ENCODE results near the gene ITM2C.

The ITM2C gene

DNA sequence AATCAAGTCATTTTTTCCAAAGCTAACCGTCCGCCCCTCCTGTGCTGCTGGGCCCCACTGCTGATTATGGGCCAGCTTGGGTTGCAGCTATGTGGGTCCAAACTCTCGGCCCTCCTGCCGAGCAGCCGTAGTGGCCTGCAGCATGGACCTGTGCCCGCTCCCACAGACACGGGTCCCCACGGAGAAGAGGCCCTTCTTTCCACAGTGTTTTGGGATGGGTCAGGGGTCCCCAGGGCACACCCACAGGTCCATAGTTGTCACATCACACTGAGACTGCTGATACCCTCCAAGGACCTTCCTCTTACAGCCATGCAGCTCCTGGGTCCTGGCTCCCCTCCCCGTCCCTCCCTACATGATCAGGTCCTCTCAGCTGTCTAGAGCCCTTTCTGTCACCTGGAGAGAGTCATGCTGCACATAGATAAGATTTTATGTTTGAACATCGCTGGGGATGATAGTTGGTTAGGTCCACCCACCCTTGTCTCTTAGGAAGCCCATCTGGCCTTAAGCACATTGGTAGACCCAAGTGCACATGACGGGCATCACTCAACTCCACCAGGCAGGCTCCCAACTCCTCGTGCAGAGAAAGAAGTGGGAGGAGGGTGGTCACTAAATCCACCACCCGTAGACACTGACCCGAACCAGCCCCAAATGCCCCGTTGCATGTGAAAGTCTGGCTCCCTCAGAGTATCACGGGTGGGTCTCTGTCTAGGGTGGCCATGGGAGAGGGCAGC is 42.8 kb downstream of the ITM2C start:
- DNase-seq (ENCODE audit: low read depth in 2 of 2) = no peak

DNA sequence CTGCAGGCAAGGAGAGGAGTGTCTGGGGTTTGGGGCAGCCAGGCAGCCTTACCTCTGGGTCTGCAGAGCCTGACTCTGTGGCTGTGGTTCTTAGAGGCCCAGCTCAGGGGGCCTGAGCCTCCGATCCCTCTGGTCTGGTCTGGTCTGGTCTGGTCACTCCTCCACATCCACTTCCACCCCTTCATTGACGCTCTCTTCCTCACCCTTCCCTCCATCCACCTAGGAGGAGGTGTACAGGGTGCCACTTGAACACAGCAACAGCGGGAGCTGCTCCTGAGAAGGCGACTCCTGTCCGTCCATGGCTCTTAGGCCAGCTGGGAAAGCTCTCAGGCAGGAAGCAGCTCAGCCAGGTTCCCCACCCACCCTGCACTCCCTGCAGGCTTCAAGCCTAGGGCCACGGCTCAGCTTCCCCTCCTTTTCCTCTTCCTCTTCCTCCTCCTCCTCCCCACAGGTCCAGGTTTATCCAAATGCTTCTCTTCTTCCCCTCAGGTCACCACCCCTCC is 43.4 kb downstream of the ITM2C start:
- DNase-seq (ENCODE audit: low read depth in 2 of 2) = no peak

- peak; percentile 52 to 58 for DNase-seq (ENCODE audit: low read depth in 2 of 2)
These were observed 44.0 kb downstream of the ITM2C start for GRCh38 chr2:230908595-230909191.

- DNase-seq (ENCODE audit: low read depth in 2 of 2) = no peak
These were observed 45.3 kb downstream of the ITM2C start for GRCh38 chr2:230909841-230910545.

GRCh38 chr2:230910546-230911177 is 45.9 kb downstream of the ITM2C start:
- no peak for DNase-seq (ENCODE audit: low read depth in 2 of 2)

GRCh38 chr2:230912046-230912445 is 47.3 kb downstream of the ITM2C start:
- no peak for DNase-seq (ENCODE audit: low read depth in 2 of 2)

- no peak for DNase-seq (ENCODE audit: low read depth in 2 of 2)
These were observed 48.0 kb downstream of the ITM2C start for GRCh38 chr2:230912724-230913123.

DNA sequence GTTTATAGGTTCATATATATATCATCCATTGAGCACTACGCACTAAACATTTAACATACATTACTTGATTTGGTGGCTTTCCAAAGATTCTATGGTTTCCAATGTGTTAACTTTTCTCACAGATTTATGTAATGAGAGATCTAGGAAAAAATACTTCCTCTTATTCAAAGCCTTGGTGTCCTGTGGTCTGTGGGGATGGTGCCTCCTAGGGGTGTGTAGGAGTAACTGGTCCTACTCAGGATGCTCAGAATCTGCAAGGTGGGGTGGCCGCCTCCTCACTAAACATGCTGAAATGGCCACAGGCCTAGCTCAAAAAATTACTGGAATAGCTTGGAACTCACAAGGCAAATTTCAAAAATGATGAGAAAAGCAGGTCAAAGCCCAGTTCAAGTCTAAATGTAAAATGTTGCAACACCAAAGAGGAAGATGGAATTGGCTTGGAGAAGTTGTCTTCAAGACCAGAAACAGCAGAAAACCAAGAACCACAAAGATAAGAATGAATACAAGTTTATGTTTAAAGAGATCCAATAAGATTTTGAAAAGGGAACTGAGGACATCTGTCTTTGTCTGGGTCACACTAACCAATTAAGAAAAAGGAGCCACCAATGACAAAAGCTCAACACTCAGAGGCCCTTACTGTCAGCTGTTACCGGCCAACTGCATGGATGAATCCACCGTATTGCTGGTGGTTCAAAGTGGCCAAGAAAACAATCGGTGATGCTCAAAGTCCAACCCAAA is 48.8 kb downstream of the ITM2C start:
- no peak for DNase-seq (ENCODE audit: low read depth in 2 of 2)

- no peak for DNase-seq (ENCODE audit: low read depth in 2 of 2)
These were observed 50.1 kb downstream of the ITM2C start for GRCh38 chr2:230914886-230915285.

DNA sequence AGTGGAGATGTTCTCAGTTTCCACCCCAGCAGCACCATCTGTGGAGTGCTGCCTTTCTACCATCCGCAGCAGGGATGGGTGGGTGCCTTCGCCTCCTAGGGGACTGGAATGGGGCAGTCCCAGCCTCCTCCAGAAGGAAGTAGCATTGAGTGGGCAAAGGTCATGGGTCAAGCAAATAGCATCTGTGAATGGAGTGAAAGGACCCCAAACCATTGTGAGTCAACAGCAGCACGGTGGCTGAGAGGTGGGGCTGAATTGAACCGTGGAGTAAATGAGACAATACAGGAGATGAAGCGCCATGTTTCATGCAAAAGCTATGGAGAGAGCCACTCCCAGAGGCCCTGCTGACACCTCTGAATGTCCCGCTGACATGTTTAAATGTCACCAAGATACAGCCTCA is 50.6 kb downstream of the ITM2C start:
- DNase-seq (ENCODE audit: low read depth in 2 of 2) = no peak

- DNase-seq (ENCODE audit: low read depth in 2 of 2) = no peak
These were observed 51.5 kb downstream of the ITM2C start for GRCh38 chr2:230916218-230916617.

- no peak for DNase-seq (ENCODE audit: low read depth in 2 of 2)
These were observed 54.5 kb downstream of the ITM2C start for GRCh38 chr2:230919240-230919639.

DNA sequence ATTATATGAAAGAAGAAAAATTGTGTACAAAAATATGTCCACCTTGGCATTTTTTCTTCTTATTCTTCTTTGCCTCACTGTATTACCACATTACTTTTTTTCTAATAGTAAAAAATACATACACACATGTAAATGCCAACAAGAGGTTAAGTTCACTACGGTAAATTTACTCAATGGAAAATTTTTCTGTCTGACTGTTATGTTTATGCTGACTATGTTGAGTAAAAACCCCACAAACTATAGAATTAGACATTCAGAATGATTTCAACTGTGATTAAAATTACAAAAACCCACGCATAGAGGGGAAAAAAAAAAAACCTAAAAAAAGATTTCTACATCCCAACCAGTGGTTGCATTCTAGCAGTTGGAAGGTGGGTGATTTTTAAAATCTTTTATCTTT is 54.9 kb downstream of the ITM2C start:
- no peak for DNase-seq (ENCODE audit: low read depth in 2 of 2)

GRCh38 chr2:230920167-230920566 is 55.4 kb downstream of the ITM2C start:
- no peak for DNase-seq (ENCODE audit: low read depth in 2 of 2)

DNA sequence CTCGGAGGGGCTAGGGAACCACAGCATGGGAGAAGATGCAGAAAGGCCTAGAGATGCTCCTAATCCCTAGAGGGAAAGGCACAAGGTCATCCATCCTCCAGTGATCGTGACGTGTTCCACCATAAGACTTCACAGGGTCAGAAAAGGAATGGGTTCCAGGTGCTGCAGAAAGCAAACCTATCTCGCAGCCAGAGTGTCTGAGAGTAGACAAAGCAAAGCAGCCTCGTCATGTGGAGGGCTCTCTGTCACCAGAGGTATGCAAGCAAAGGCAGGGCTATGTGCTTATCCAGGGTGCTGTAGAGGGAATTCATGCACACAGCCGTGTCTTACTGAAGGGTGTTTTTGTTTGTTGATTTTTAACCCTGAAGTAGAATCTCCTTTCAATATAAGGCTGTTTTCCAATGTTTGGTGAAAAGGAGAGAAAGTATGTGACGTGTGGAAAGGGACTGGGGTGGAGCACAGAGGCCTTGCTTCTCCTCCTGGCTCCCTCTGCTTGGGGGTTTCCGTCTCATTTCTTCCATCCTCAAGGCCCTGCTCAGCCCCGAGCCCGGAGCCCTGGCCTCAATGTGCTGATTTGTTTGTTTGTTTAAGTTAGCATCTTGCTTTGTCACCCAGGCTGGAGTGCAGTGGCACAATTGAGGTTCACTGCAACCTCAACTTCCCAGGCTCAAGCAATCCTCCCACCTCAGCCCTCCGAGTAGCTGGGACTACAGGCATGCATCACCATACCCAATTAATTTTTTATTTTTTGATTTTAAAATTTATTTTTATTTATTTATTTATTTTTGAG is 57.3 kb downstream of the ITM2C start:
- DNase-seq (ENCODE audit: low read depth in 2 of 2) = no peak

DNA sequence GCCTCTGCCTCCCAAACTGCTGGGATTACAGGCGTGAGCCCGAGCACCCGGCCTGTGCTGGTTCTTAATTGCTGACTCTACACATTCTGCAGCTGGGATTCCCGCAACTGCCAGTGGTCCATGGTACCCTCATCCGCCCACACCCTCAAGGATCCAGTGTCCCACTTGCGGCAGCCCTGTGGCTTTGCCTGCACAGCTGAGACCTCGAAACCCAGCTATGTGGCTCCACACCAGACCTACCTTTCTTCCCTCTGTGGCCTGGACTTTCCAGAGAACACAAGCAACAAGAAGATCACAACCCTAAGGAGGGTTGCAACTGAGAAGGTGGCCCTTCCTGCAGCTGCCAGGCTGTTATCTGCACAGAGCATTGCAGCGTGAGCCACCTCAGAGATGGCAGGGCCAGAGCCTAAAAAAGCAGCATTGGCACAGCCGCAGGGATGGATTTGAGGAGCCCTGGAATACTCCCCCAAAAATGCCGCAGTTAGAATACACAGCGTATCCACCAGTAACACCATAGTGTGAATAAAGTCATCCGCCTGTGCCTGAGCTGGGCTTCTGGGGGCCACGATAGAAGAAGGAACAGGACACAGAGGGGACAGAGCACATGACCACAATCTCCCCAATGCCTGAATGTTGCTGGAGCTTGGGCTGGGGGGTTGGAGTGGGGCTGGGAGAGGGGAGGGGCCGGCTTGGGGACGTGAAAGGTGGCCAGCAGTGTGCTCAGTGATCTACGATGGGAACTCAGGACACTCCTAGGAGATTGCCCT is 58.4 kb downstream of the ITM2C start:
- no peak for DNase-seq (ENCODE audit: low read depth in 2 of 2)

DNA sequence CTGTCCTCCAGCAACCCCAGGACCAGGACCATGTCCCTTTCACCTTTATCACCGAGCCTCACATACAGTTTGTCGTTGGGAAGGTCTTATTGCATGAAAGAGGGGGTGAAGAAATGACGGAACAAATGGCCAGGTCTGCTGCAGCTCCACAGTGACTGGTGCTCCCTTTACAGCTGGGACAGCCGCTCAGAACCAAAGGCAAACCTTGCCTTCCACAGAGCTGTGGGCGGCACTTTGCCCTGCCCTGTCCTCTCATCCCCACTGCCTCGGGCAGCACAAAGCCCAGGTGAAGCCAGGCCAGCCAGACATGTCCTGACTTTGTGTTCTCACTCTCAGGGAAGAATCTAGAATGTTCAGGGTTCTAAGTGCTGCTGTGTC is 59.3 kb downstream of the ITM2C start:
- DNase-seq (ENCODE audit: low read depth in 2 of 2) = no peak

- peak; percentile 47 to 72 for DNase-seq (ENCODE audit: low read depth in 2 of 2)
These were observed 60.0 kb downstream of the ITM2C start, which contains the start of gene GPR55 for GRCh38 chr2:230924470-230925341. GPR55 (minus strand) TSS chr2:230925242; CDS start chr2:230910962, 14,280 bp downstream.

GRCh38 chr2:230925443-230925878 is 60.7 kb downstream of the ITM2C start:
- DNase-seq (ENCODE audit: low read depth in 2 of 2) = no peak

All from activated CD4-positive, alpha-beta T cell treated with anti-CD3 and anti-CD28 coated beads for 24 hours (primary cell).